Neuronal stem cell (in vitro differentiated cells): ENCODE measurements around the gene SLC18A3.
A peak's percentile ranks its signal among the peaks of the same experiment; 100 is the strongest.

Source experiments
- DNase-seq: peaks from one replicate; pipeline ENCODE4 v3.0.0-alpha.2; 2013; ENCODE audit warnings: low spot score
- H2AFZ ChIP-seq: one replicate; pipeline ENCODE4 v1.6.1; 2013; ENCODE audit warnings: mild to moderate bottlenecking, low read length, inconsistent platforms
- H2AK5ac ChIP-seq: 2 replicates; pipeline ENCODE4 v1.6.1; 2013; ENCODE audit warnings: low read depth, mild to moderate bottlenecking, inconsistent platforms, low read length, moderate library complexity, mixed read lengths
- H2BK120ac ChIP-seq: 2 replicates; pipeline ENCODE4 v1.6.1; 2013; ENCODE audit warnings: low read depth, mild to moderate bottlenecking, inconsistent platforms, low read length, moderate library complexity, mixed read lengths
- H2BK12ac ChIP-seq: one replicate; pipeline ENCODE4 v1.6.1; 2013; ENCODE audit warnings: low read length, inconsistent platforms
- H2BK15ac ChIP-seq: 2 replicates; pipeline ENCODE4 v1.6.1; 2013; ENCODE audit warnings: mild to moderate bottlenecking, low read length, inconsistent platforms, mixed read lengths
- H2BK5ac ChIP-seq: one replicate; pipeline ENCODE4 v1.6.1; 2013; ENCODE audit warnings: inconsistent platforms, mild to moderate bottlenecking, low read length, moderate library complexity
- H3K14ac ChIP-seq: one replicate; pipeline ENCODE4 v1.6.1; 2013; ENCODE audit warnings: low read length, inconsistent platforms
- H3K18ac ChIP-seq: 2 replicates; pipeline ENCODE4 v1.6.1; 2013; ENCODE audit warnings: low read length, inconsistent platforms
- H3K23ac ChIP-seq: 2 replicates; pipeline ENCODE4 v1.6.1; 2013; ENCODE audit warnings: low read depth, mild to moderate bottlenecking, mixed read lengths, low read length, inconsistent platforms; ENCODE audit not compliant: poor library complexity
- H3K27ac ChIP-seq: replicated peaks from 3 replicates; pipeline ENCODE4 v1.5.1; 2013; ENCODE audit warnings: low read length, inconsistent platforms
- H3K27me3 ChIP-seq, 3 experiments: 2 replicates each; pipeline ENCODE4 v1.6.1; 2013; ENCODE audit warnings: low read length in 3 of 3, mild to moderate bottlenecking in 2 of 3, inconsistent platforms in 1 of 3, low read depth in 1 of 3, mixed read lengths in 1 of 3, moderate library complexity in 1 of 3; ENCODE audit not compliant: control insufficient read depth in 3 of 3, insufficient read depth in 3 of 3
- H3K36me3 ChIP-seq, 2 donors: replicated peaks in 1 of 2; 2 replicates each; pipeline ENCODE4 v1.6.1; 2013; ENCODE audit warnings: low read length in 2 of 2; ENCODE audit not compliant: control insufficient read depth in 2 of 2, insufficient read depth in 2 of 2
- H3K4ac ChIP-seq: 2 replicates; pipeline ENCODE4 v1.6.1; 2013; ENCODE audit warnings: inconsistent platforms, mild to moderate bottlenecking, low read length, moderate library complexity
- H3K4me1 ChIP-seq, 2 donors: 1 replicate in 1 of 2; 2 replicates in 1 of 2; pipeline ENCODE4 v1.6.1; 2013; ENCODE audit warnings: low read length in 2 of 2, low read depth in 1 of 2; ENCODE audit not compliant: control insufficient read depth in 2 of 2, insufficient read depth in 1 of 2
- H3K4me2 ChIP-seq: one replicate; pipeline ENCODE4 v1.6.1; 2013; ENCODE audit warnings: mild to moderate bottlenecking, low read length, inconsistent platforms; ENCODE audit not compliant: insufficient read depth, poor library complexity, severe bottlenecking
- H3K4me3 ChIP-seq, 2 donors: 2 replicates each; pipeline ENCODE4 v1.5.1; 2013; ENCODE audit warnings: low read length in 2 of 2, mild to moderate bottlenecking in 2 of 2, inconsistent platforms in 1 of 2, moderate library complexity in 1 of 2
- H3K79me1 ChIP-seq: one replicate; pipeline ENCODE4 v1.6.1; 2013; ENCODE audit warnings: low read depth, mild to moderate bottlenecking, inconsistent platforms, low read length, moderate library complexity
- H3K9ac ChIP-seq: one replicate; pipeline ENCODE4 v1.6.1; 2013; ENCODE audit warnings: mild to moderate bottlenecking, low read depth, low read length, inconsistent platforms; ENCODE audit not compliant: poor library complexity
- H3K9me3 ChIP-seq, 2 donors: replicated peaks in 1 of 2; 2 replicates each; pipeline versions ENCODE3 to v1.6.1; 2013; ENCODE audit warnings: low read length in 2 of 2, mild to moderate bottlenecking in 2 of 2, inconsistent platforms in 1 of 2, low read depth in 1 of 2, mixed read lengths in 1 of 2, moderate library complexity in 1 of 2; ENCODE audit not compliant: control insufficient read depth in 2 of 2, insufficient read depth in 1 of 2
- H4K8ac ChIP-seq: one replicate; pipeline ENCODE4 v1.6.1; 2013; ENCODE audit warnings: low read depth, mild to moderate bottlenecking, inconsistent platforms, low read length, moderate library complexity
- H4K91ac ChIP-seq: one replicate; pipeline ENCODE4 v1.6.1; 2013; ENCODE audit warnings: low read length, low read depth, mild to moderate bottlenecking, inconsistent platforms; ENCODE audit not compliant: poor library complexity
- WGBS, 2 donors: extraction: QIAGEN DNeasy Blood & Tissue Kit; methylation state at CpG; one replicate each; pipeline ENCODE4 v1.1.7; 2013; ENCODE audit warnings: missing lambda C conversion rate in 2 of 2, mixed read lengths in 1 of 2; ENCODE audit not compliant: insufficient read length in 2 of 2, insufficient replicate concordance in 1 of 2; ENCODE audit errors: extremely low coverage in 2 of 2; 5-methylcytosine and 5-hydroxymethylcytosine counted together

Gene SLC18A3

GRCh38 chr10:49611816-49612512 lies 1.9 kb downstream of the SLC18A3 start:
- Histone ChIP-seq H3K27me3 (peaks cover 47 to 98% (median 94%) of the 10 kb centered on the region in 3 experiments), H3K9me3 (peaks cover 6 to 7% of the 10 kb centered on the region in 2 donors), H3K27ac (no peak overlapping the region), H3K4me1 (peaks cover 4 to 25% of the 10 kb centered on the region in 2 donors), H3K4me2 (no peak overlapping the region), H3K14ac (peak overlapping the region; percentile 31), H2BK120ac (no peak overlapping the region), H3K23ac (peak overlapping the region; percentile 99), H3K36me3 (no peaks in the 10 kb centered on the region), H2AK5ac (peak overlapping the region; percentile 57), H2BK15ac (peak overlapping the region; percentile 69), H3K4me3 (peak overlapping the region in 1 of 2 donors; percentile 25), H3K9ac (peak overlapping the region; percentile 39), H4K91ac (no peak overlapping the region), H2BK5ac (no peak overlapping the region), H3K4ac (no peak overlapping the region), H4K8ac (no peak overlapping the region), H3K79me1 (peaks cover 6% of the 10 kb centered on the region), H2BK12ac (peak overlapping the region; percentile 67), H3K18ac (peak overlapping the region; percentile 67), H2AFZ (peak overlapping the region; percentile 29)
- no CpG with 5 or more reads among the region's 53 CpGs for WGBS, 2 donors
- no peak for DNase-seq

- H3K79me1 ChIP-seq = peaks cover 6% of the 10 kb centered on the region
- H3K27ac ChIP-seq = no peak overlapping the region
- peaks cover 44 to 97% (median 88%) of the 10 kb centered on the region in 3 experiments for H3K27me3 ChIP-seq
- H3K4ac ChIP-seq = no peak overlapping the region
- no peak overlapping the region for H3K14ac ChIP-seq
- H2BK15ac ChIP-seq = no peak overlapping the region
- peak overlapping the region in 1 of 2 donors; percentile 25 for H3K4me3 ChIP-seq
- H2AK5ac ChIP-seq = peak overlapping the region; percentile 7
- no peak overlapping the region for H2BK5ac ChIP-seq
- H4K91ac ChIP-seq = no peak overlapping the region
- H3K9ac ChIP-seq = no peak overlapping the region
- H3K9me3 ChIP-seq = peaks cover 6 to 7% of the 10 kb centered on the region in 2 donors
- peaks cover 4 to 25% of the 10 kb centered on the region in 2 donors for H3K4me1 ChIP-seq
- H3K18ac ChIP-seq = no peak overlapping the region
- no peaks in the 10 kb centered on the region for H3K36me3 ChIP-seq
- H2BK12ac ChIP-seq = no peak overlapping the region
- H3K4me2 ChIP-seq = no peak overlapping the region
- no peak overlapping the region for H2BK120ac ChIP-seq
- no peak for DNase-seq
- H3K23ac ChIP-seq = peak overlapping the region; percentile 99
- no CpG with 5 or more reads among the region's 29 CpGs for WGBS, 2 donors
- no peak overlapping the region for H2AFZ ChIP-seq
- H4K8ac ChIP-seq = no peak overlapping the region
These were observed 2.5 kb downstream of the SLC18A3 start for GRCh38 chr10:49612513-49613164.

GRCh38 chr10:49613165-49613881 lies 3.2 kb downstream of the SLC18A3 start:
- Histone ChIP-seq H3K9me3 (peaks cover 6 to 7% of the 10 kb centered on the region in 2 donors), H3K27me3 (peaks cover 41 to 97% (median 81%) of the 10 kb centered on the region in 3 experiments), H3K27ac (no peak overlapping the region), H2AK5ac (no peak overlapping the region), H3K79me1 (peaks cover 6% of the 10 kb centered on the region), H3K4me2 (peak overlapping the region; percentile 55), H2BK12ac (no peak overlapping the region), H4K8ac (no peak overlapping the region), H3K14ac (no peak overlapping the region), H3K18ac (peak overlapping the region; percentile 54), H3K4ac (no peak overlapping the region), H3K4me1 (peaks cover 4 to 25% of the 10 kb centered on the region in 2 donors), H3K36me3 (no peaks in the 10 kb centered on the region), H3K9ac (peak overlapping the region; percentile 10), H2AFZ (no peak overlapping the region), H2BK120ac (no peak overlapping the region), H4K91ac (no peak overlapping the region), H3K4me3 (peak overlapping the region in 1 of 2 donors; percentile 67), H3K23ac (no peak overlapping the region), H2BK5ac (no peak overlapping the region), H2BK15ac (no peak overlapping the region)
- DNase-seq = no peak
- no CpG with 5 or more reads among the region's 23 CpGs for WGBS, 2 donors

GRCh38 chr10:49613882-49614241 lies 3.8 kb downstream of the SLC18A3 start, which contains the start of gene CHAT:
Gene CHAT (plus strand): TSS chr10:49614037. CDS start chr10:49614190, 153 bp downstream.
- Histone ChIP-seq H2AFZ (no peak within 1 kb of the TSS), H3K4me3 (peak within 1 kb of the TSS in 1 of 2 donors; percentile 67), H3K23ac (peak within 1 kb of the TSS; percentile 80), H3K9ac (peak within 1 kb of the TSS; percentile 37), H3K4ac (no peak within 1 kb of the TSS), H4K91ac (no peak within 1 kb of the TSS), H3K79me1 (peaks cover 6% of the 10 kb centered on the region), H3K14ac (peak within 1 kb of the TSS; percentile 71), H2BK15ac (no peak within 1 kb of the TSS), H3K4me2 (peak within 1 kb of the TSS; percentile 55), H3K27me3 (peaks cover 41 to 97% (median 76%) of the 10 kb centered on the region in 3 experiments), H2BK12ac (no peak within 1 kb of the TSS), H3K9me3 (peaks cover 6 to 7% of the 10 kb centered on the region in 2 donors), H3K18ac (peak within 1 kb of the TSS; percentile 66), H2BK120ac (no peak within 1 kb of the TSS), H3K36me3 (no peaks in the 10 kb centered on the region), H2AK5ac (peak within 1 kb of the TSS; percentile 10), H3K4me1 (peaks cover 4 to 25% of the 10 kb centered on the region in 2 donors), H3K27ac (no peak within 1 kb of the TSS), H4K8ac (no peak within 1 kb of the TSS), H2BK5ac (no peak within 1 kb of the TSS)
- no peak for DNase-seq
- WGBS, 2 donors = no CpG with 5 or more reads among the region's 10 CpGs
